ENCODE measurements around the gene BARHL2.

The BARHL2 gene

DNA sequence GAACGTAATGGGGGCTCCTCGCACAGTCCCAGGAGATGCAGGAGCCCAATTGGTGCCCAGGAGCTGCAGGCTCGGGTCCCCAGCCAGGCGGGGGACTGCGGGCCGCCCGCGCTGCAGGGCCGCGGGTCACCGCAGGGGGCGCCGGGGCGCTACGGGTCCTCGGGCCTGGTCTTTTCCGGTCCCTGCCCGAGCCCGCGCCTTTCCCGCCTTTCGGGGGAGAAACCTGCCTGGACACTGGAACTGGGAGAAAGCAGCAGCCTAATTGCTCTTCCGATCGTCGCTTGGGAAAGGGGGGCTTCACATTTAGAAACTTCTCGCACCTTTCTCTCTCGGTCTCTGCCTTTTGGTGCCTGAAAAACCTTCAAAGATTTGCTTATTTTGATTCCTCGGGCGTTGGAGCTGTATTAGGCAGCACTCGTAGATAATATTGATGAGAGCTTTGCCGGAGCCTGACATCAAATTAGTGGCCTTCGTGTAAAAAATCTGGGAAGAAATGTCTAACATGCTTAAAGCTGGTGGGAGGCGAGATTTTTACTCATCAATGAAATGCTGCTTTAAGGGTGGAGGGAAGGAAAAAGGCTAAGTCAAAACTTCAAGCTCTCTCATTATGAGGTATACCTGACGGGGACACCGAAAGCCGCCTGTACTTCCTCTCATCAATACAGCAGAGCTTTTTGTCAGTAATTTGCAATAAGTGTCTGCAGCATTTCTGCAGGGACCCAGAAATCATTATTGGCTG, 12.6 kb upstream of the BARHL2 start:
- TF ChIP-seq ZFX (IDR thresholded peaks at IDR 0.05; ENCODE audit: borderline replicate concordance) = no peak
- H3K27ac ChIP-seq = no peak overlapping the region

DNA sequence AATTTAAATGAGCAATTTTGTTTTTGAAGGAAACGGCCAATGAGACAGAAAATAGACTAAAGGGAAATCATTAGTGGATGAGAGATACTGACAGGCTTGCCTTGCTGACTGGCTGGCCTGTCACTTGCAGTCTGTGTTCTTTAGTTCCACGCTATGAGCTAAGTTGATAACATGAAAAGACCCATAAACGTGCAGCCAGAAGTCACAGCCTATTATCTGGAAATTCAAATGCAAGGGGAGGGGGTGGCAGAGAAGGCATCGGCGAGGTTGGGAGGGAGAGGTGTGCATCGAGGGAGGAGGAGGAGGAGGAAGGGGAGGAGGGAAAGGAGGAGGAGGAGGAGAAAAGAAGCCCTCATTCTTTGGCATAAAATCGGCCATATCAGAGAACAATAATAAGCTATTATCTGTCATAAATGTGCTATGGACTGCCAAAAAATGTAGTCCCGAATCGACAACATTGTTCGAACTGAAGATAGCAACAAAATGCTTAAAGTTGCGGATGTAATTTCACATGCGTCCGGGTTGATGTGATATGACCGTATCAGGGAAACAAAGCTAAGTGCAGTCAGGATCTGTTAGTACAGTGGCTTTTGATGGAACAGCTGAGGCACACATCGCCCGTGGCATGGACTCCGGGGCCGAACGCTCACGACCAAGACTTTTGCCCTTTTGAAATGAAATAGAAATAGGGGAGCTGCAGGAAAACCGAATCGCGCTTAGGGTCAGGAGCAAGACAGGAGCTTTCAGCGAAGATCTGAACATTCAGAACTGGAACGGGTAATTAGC, 11.6 kb upstream of the BARHL2 start:
- H3K27ac ChIP-seq = no peak overlapping the region
- TF ChIP-seq, protein P1, sequence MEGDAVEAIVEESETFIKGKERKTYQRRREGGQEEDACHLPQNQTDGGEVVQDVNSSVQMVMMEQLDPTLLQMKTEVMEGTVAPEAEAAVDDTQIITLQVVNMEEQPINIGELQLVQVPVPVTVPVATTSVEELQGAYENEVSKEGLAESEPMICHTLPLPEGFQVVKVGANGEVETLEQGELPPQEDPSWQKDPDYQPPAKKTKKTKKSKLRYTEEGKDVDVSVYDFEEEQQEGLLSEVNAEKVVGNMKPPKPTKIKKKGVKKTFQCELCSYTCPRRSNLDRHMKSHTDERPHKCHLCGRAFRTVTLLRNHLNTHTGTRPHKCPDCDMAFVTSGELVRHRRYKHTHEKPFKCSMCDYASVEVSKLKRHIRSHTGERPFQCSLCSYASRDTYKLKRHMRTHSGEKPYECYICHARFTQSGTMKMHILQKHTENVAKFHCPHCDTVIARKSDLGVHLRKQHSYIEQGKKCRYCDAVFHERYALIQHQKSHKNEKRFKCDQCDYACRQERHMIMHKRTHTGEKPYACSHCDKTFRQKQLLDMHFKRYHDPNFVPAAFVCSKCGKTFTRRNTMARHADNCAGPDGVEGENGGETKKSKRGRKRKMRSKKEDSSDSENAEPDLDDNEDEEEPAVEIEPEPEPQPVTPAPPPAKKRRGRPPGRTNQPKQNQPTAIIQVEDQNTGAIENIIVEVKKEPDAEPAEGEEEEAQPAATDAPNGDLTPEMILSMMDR (IDR thresholded peaks at IDR 0.05) = no peak
- no peak for TF ChIP-seq ZFX (IDR thresholded peaks at IDR 0.05; ENCODE audit: borderline replicate concordance)

DNA sequence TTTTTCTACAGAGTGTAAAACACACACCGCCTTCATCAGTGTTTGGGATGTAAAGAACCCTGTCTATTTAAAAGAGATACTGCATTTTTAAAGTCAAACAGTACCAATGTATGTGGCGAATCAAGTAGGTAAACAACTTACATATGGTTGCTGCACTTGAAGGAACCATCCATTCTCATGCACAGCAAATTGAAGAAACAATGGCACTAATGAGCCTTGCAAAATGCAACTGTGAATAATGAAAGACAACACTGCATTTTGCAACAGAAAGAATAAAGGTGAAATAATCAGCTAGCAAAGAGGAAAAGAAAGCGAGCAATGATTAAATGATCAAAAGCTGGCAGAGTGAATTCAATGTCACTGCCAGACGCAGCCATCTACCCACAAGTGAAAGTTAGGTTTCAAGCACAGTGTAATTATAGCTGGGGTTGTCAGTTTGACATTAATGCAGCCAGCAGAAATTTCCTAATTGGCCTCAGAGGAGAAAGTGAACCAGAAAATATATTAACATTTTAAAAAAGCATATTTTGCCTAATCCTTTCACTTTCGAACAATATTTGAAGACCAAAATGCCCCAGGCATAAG, 10.9 kb upstream of the BARHL2 start:
- H3K27ac ChIP-seq = no peak overlapping the region

DNA sequence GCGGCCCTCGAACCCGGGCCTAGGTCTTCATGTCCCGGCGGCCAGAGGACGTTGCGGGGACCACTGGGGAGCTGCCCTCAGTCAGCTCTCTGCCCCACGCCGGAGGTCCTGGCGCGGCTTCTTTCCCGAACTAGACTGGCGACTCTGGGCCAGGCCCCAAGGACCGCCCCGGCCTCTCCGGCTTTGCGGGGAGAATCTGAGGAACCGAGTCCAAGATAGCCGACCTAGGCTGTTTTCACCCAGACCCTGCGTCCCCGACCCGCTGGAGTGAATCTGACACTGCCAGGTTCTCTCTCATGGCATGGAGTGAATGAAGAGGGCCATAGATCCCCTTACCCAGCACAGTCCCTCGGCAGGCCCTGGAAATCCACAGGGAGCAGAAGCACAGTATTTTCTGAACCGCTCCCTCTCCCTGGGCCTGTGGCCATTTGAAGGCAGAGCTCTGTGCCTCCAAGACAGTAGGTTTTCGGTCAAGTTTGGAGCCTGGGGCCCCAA, 9.9 kb upstream of the BARHL2 start:
- TF ChIP-seq, protein P1 (IDR thresholded peaks at IDR 0.05) = no peak
- no peak for TF ChIP-seq ZFX (IDR thresholded peaks at IDR 0.05; ENCODE audit: borderline replicate concordance)
- no peak overlapping the region for H3K27ac ChIP-seq

More for the DNA sequence above, 10.9 kb upstream of the BARHL2 start:
- TF ChIP-seq, protein P1 (IDR thresholded peaks at IDR 0.05) = no peak
- no peak for TF ChIP-seq ZFX (IDR thresholded peaks at IDR 0.05; ENCODE audit: borderline replicate concordance)

DNA sequence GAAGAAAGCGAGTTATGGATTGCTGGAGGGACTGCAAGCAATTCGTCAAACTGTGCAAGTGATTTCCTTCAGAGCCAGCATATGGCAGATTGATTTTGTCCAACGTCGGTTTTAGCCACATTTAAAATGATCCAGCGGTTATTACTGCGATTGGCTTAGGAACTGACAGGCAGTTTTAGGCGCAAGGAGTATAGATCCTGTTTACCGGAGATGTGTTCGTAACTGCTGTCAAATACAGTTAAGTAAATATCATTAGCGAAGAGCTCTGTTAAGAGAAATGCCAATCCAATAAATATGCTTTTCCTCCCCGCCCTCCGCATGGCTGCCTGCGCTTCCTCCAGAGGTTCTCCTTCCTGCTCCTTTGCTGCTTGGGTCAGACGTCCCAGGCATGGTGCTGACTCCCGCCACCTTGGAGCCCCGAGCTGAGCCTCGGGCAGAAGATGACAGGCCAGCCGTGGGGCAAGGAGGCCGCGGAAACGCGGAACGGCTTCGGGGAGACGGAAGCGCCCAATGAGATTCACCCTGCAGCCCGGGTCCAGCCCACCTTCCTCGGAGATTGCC, 9.4 kb upstream of the BARHL2 start:
- TF ChIP-seq, protein P1 (IDR thresholded peaks at IDR 0.05) = no peak
- TF ChIP-seq ZFX (IDR thresholded peaks at IDR 0.05; ENCODE audit: borderline replicate concordance) = no peak
- H3K27ac ChIP-seq = no peak overlapping the region

DNA sequence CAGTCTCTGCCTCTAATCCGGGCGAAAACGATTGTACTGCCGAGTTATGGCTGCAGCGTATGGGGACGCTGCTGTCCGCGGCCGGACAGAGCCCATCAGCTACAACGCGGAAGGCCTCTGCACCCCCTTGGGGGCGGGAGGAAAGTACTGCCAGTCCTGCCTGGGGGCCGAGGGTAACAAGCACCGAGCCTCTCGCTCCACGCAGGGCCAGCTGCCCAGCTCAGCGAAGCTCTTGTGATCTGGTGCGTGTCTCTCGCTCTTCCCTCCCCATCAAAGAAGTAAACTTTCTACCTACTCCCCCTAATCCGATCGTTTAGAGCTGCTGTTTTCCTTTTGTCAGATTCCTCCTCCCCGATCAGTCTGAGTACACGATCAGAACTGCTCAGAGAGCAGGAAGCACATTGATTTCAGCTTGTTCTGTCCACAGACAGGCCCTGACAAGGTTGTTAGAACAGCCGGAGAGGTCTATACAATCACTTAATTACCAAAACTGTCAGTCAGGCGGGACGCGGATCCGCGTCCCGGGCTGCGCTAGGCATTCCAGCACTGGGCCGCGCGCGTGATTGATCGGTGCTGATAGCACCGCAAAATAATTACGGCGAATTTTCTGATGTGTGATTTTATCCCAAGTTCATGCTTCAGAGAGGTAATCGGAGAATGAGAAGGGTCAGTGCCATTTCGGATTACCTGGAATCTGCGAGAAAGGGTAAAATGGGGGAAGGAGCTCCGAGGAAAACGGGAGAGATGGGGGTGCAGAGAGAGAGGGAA, 8.7 kb upstream of the BARHL2 start:
- TF ChIP-seq, protein P1 (IDR thresholded peaks at IDR 0.05) = 0 out of 2 replicates have a peak, but pooled peaks have one; percentile 7
- TF ChIP-seq ZFX (IDR thresholded peaks at IDR 0.05; ENCODE audit: borderline replicate concordance) = no peak
- no peak overlapping the region for H3K27ac ChIP-seq

Measured in 22Rv1 (cell line).